OCI-LY1 (cell line): Measurements from ENCODE around the gene FAM180A.

Source experiments
- H2AFZ ChIP-seq: fragments of 200-600 bp; sonication (generic), shearing (Covaris generic); 2 replicates; pipeline ENCODE4 v1.6.0; 2014; ENCODE audit warnings: antibody characterized with exemption, mild to moderate bottlenecking, low read length
- H3F3A ChIP-seq: fragments of 200-600 bp; sonication (generic), shearing (Covaris generic); 2 replicates; pipeline ENCODE4 v1.6.0; 2014; ENCODE audit warnings: mild to moderate bottlenecking, antibody characterized with exemption, low read length, moderate library complexity; ENCODE audit not compliant: insufficient read depth
- H3K27ac ChIP-seq: fragments of 200-600 bp; sonication (generic); 2 replicates; pipeline ENCODE4 v1.5.1; 2014; ENCODE audit warnings: low read length, mixed run types, mild to moderate bottlenecking, low read depth; ENCODE audit not compliant: poor library complexity, severe bottlenecking
- H3K27me3 ChIP-seq: fragments of 200-600 bp; sonication (generic); 2 replicates; pipeline ENCODE4 v1.6.0; 2014; ENCODE audit warnings: antibody characterized with exemption, mild to moderate bottlenecking, low read length, moderate library complexity; ENCODE audit not compliant: insufficient read depth
- H3K36me3 ChIP-seq: fragments of 200-600 bp; sonication (generic); 2 replicates; pipeline ENCODE4 v1.6.1; 2014; ENCODE audit warnings: mild to moderate bottlenecking, antibody characterized with exemption, low read length, moderate library complexity, mixed read lengths; ENCODE audit not compliant: insufficient read depth
- H3K4me1 ChIP-seq: fragments of 200-600 bp; sonication (generic); 2 replicates; pipeline ENCODE4 v1.5.1; 2014; ENCODE audit warnings: mild to moderate bottlenecking, low read length, moderate library complexity; ENCODE audit not compliant: insufficient read depth, severe bottlenecking
- H3K4me2 ChIP-seq: fragments of 200-600 bp; sonication (generic), shearing (Covaris generic); 2 replicates; pipeline ENCODE4 v1.6.1; 2014; ENCODE audit warnings: low read length
- H3K4me3 ChIP-seq: fragments of 200-600 bp; sonication (generic); 2 replicates; pipeline ENCODE4 v1.5.1; 2014; ENCODE audit warnings: low read length, low read depth, mild to moderate bottlenecking, mixed read lengths; ENCODE audit not compliant: poor library complexity, severe bottlenecking
- H3K79me2 ChIP-seq: fragments of 200-600 bp; shearing (Covaris generic); 2 replicates; pipeline ENCODE4 v1.6.1; 2016; ENCODE audit warnings: mixed run types, low read length, mixed read lengths; ENCODE audit not compliant: insufficient read depth
- H3K9ac ChIP-seq: fragments of 200-600 bp; sonication (generic), shearing (Covaris generic); 2 replicates; pipeline ENCODE4 v1.6.1; 2014; ENCODE audit warnings: mild to moderate bottlenecking, low read length, mixed read lengths
- H3K9me2 ChIP-seq: fragments of 200-600 bp; sonication (generic), shearing (Covaris generic); 2 replicates; pipeline ENCODE4 v1.6.1; 2014; ENCODE audit warnings: low read depth, mild to moderate bottlenecking, low read length, mixed read lengths
- H3K9me3 ChIP-seq: fragments of 200-600 bp; shearing (Covaris generic); 2 replicates; pipeline ENCODE4 v1.6.1; 2014; ENCODE audit warnings: low read length, mixed read lengths
- H4K20me1 ChIP-seq: fragments of 200-600 bp; sonication (generic), shearing (Covaris generic); 2 replicates; pipeline ENCODE4 v1.6.0; 2016; ENCODE audit warnings: mild to moderate bottlenecking, low read length; ENCODE audit not compliant: insufficient read depth
- CTCF ChIP-seq: fragments of 200-600 bp; sonication (generic), shearing (Covaris generic); IDR thresholded peaks from 2 replicates; pipeline ENCODE4 v1.5.1; 2017; ENCODE audit warnings: mild to moderate bottlenecking, antibody characterized with exemption, low read length, moderate library complexity, mixed read lengths
- EZH2 ChIP-seq: fragments of 200-600 bp; sonication (generic), shearing (Covaris generic); IDR thresholded peaks from 2 replicates; pipeline ENCODE4 v1.8.0; 2017; ENCODE audit warnings: borderline replicate concordance, mixed run types, mild to moderate bottlenecking, antibody characterized with exemption, low read length, moderate library complexity, mixed read lengths

Gene FAM180A

GRCh38 chr7:135734343-135734689 lies 14.3 kb downstream of the FAM180A start:
- H3F3A ChIP-seq = no peaks in the 10 kb centered on the region
- no peak overlapping the region for H2AFZ ChIP-seq
- H3K27ac ChIP-seq = no peak overlapping the region
- no peak overlapping the region for H3K4me2 ChIP-seq
- no peak overlapping the region for H3K9ac ChIP-seq
- no peaks in the 10 kb centered on the region for H3K79me2 ChIP-seq
- H3K9me2 ChIP-seq = no peaks in the 10 kb centered on the region
- H3K27me3 ChIP-seq = peaks cover 16% of the 10 kb centered on the region; the same call in 1 of the 2 replicates
- no peak overlapping the region for H3K4me3 ChIP-seq
- no peaks in the 10 kb centered on the region for H3K4me1 ChIP-seq
- TF ChIP-seq CTCF (no peak), EZH2 (no peak)
- no peaks in the 10 kb centered on the region for H4K20me1 ChIP-seq
- no peaks in the 10 kb centered on the region for H3K9me3 ChIP-seq
- H3K36me3 ChIP-seq = no peaks in the 10 kb centered on the region

DNA sequence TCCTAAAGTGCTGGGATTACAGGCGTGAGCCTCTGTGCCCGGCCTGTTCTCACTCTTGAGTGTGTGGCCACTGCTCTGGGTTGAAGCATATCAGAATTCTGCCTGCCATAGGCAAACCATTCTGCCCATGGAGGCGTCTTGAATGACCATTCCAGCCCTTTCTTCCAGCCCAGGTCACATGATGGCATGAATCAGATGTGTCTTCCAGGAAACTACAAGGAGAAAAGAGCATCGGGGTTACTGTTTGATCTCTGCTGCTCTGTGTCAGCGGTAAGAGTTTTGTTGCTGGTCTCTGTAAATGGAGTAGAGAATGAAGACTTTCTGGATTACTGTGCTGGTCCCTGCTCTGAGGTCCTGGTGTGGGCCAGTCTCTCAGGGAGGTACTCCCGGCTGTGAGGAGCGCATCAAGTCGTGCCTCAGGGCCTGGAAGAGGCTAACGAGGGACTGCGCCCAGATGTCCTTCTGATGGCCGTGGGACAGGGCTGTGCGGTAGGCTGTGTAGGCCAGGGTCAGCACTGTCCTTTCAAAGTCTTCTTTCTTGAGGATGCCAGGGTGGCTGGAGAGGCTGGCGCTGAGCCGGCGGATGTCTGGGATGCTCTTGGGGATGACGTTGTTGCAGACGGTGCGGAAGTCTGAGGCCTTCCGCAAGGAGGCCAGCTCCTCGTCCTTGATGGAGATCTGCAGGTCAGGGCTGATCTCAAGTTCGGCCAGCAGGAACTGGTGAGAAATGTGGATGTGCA lies 14.8 kb downstream of the FAM180A start:
- TF ChIP-seq CTCF (no peak), EZH2 (no peak)
- Histone ChIP-seq H3K4me2 (no peak overlapping the region), H3K79me2 (no peaks in the 10 kb centered on the region)

DNA sequence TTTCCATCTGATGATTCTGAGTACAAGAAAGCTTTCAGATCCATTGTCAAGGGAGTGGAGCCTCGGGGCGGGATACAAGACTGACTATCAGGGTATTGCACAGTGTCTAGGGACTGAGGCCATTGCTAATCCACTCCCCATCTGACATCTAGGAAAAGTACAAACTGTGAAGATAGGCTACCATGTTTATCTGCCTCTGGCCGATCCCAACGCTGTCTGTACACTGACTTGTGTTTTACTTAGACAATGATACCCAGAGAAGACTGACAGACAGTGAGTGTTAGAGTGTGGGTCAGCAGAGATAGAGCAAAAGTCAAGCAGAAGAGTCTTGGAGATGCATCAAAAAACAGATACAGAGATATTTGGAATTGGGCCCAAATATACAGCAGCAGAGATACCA lies 17.5 kb downstream of the FAM180A start:
- H3K79me2 ChIP-seq = no peaks in the 10 kb centered on the region
- H3K4me2 ChIP-seq = no peak overlapping the region
- no peaks in the 10 kb centered on the region for H4K20me1 ChIP-seq
- H3K36me3 ChIP-seq = no peaks in the 10 kb centered on the region
- H3K27ac ChIP-seq = no peak overlapping the region
- no peak overlapping the region for H3K4me3 ChIP-seq
- no peak overlapping the region for H2AFZ ChIP-seq
- H3K9me3 ChIP-seq = no peaks in the 10 kb centered on the region
- TF ChIP-seq CTCF = no peak
- no peak for TF ChIP-seq EZH2
- H3F3A ChIP-seq = no peaks in the 10 kb centered on the region
- no peak overlapping the region for H3K9ac ChIP-seq
- no peaks in the 10 kb centered on the region for H3K9me2 ChIP-seq
- 0 out of 2 replicates have a peak, but pooled peaks cover 16% of the 10 kb centered on the region for H3K27me3 ChIP-seq
- H3K4me1 ChIP-seq = no peaks in the 10 kb centered on the region

More for the DNA sequence above, 14.8 kb downstream of the FAM180A start:
- peaks cover 16% of the 10 kb centered on the region; the same call in 1 of the 2 replicates for H3K27me3 ChIP-seq
- H3K36me3 ChIP-seq = no peaks in the 10 kb centered on the region
- no peaks in the 10 kb centered on the region for H3F3A ChIP-seq
- H3K27ac ChIP-seq = no peak overlapping the region
- no peaks in the 10 kb centered on the region for H3K9me2 ChIP-seq
- no peaks in the 10 kb centered on the region for H3K9me3 ChIP-seq
- H3K4me3 ChIP-seq = no peak overlapping the region
- no peak overlapping the region for H2AFZ ChIP-seq
- H3K4me1 ChIP-seq = no peaks in the 10 kb centered on the region
- H4K20me1 ChIP-seq = no peaks in the 10 kb centered on the region
- no peak overlapping the region for H3K9ac ChIP-seq
